GM12878 (cell line): ENCODE results near the gene BBS1. TPM values are rescaled to one million over a fixed set of nuclear protein-coding genes. Genes with fewer than 3 reads are reported as not detected.

Experiments
- ATAC-seq: fragments of 200-7000 bp; cut with Tn5 transposase; 3 replicates; pipeline ENCODE4 v1.9.1; 2020; ENCODE audit warnings: mild to moderate bottlenecking, moderate library complexity
- BruUV-seq: library from RNA; stranded (reverse); fragments of 400-500 nt; replicated peaks from 2 replicates; lab custom pipeline; 2021; lab: Mats Ljungman, UMichigan
- CTCF ChIA-PET: fragments of 300-600 bp; sonication (Branson Sonifier 250); formaldehyde crosslinking; extraction: SDS; loops from one replicate; lab custom pipeline; 2021; ENCODE audit warnings: inconsistent platforms; lab: Yijun Ruan, JAX
- POLR2A ChIA-PET: fragments of 350-600 bp; formaldehyde crosslinking; extraction: SDS; loops from one replicate; lab custom pipeline; 2021; ENCODE audit warnings: inconsistent platforms; lab: Charles Lee
- RAD21 ChIA-PET: fragments of 300-600 bp; sonication (Branson Sonifier 250); formaldehyde crosslinking; loops from one replicate; lab custom pipeline; 2023; ENCODE audit warnings: antibody characterized with exemption; ENCODE audit not compliant: unreplicated experiment; lab: Charles Lee
- SMC1A ChIA-PET: fragments of 300-600 bp; sonication (Branson Sonifier 250); formaldehyde crosslinking; loops from one replicate; lab custom pipeline; 2023; ENCODE audit not compliant: unreplicated experiment, uncharacterized antibody; lab: Charles Lee
- DNase-seq: peaks from one replicate; pipeline ENCODE4 v3.0.0-alpha.2; 2011; ENCODE audit warnings: low read depth, low spot score
- FAIRE-seq: peaks from 3 replicates; lab custom pipeline; 2011; peaks lifted over from hg19 to GRCh38; lab: Jason Lieb, UNC
- H2AFZ ChIP-seq: 2 replicates; pipeline ENCODE4 v1.6.0; 2011; ENCODE audit warnings: low read depth, low read length, control low read depth; ENCODE audit not compliant: control insufficient read depth
- H3K27ac ChIP-seq: 2 replicates; pipeline ENCODE4 v1.5.1; 2011; ENCODE audit warnings: control low read depth; ENCODE audit not compliant: control insufficient read depth, insufficient read depth
- H3K27me3 ChIP-seq, 2 experiments: replicated peaks in 1 of 2; 2 replicates each; pipeline versions ENCODE4 v1.6.0 to v1.6.1; 2011; ENCODE audit warnings: low read length in 1 of 2; ENCODE audit not compliant: control insufficient read depth in 2 of 2, insufficient read depth in 2 of 2
- H3K36me3 ChIP-seq, 2 experiments: 2 replicates each; pipeline ENCODE4 v1.5.1; 2011; ENCODE audit warnings: low read length in 1 of 2; ENCODE audit not compliant: control insufficient read depth in 2 of 2, insufficient read depth in 2 of 2
- H3K4me1 ChIP-seq: 2 replicates; pipeline ENCODE4 v1.6.1; 2011; ENCODE audit warnings: mild to moderate bottlenecking, low read length, moderate library complexity, mixed read lengths; ENCODE audit not compliant: control insufficient read depth, insufficient read depth
- H3K4me2 ChIP-seq: 2 replicates; pipeline ENCODE4 v1.6.0; 2011; ENCODE audit warnings: control low read depth; ENCODE audit not compliant: control insufficient read depth, insufficient read depth
- H3K4me3 ChIP-seq: fragments of 200-600 bp; sonication (generic); 2 replicates; pipeline ENCODE4 v1.5.1; 2016
- H3K79me2 ChIP-seq: 2 replicates; pipeline ENCODE4 v1.6.0; 2011; ENCODE audit warnings: low read length; ENCODE audit not compliant: control insufficient read depth, insufficient read depth
- H3K9ac ChIP-seq: 2 replicates; pipeline ENCODE4 v1.8.0; 2011; ENCODE audit warnings: low read length, control low read depth, mixed read lengths; ENCODE audit not compliant: control insufficient read depth, insufficient read depth
- H3K9me3 ChIP-seq: replicated peaks from 3 replicates; pipeline ENCODE4 v1.5.1; 2011; ENCODE audit warnings: mild to moderate bottlenecking, low read length; ENCODE audit not compliant: control insufficient read depth, insufficient read depth
- H4K20me1 ChIP-seq: 2 replicates; pipeline ENCODE4 v1.6.0; 2011; ENCODE audit not compliant: control insufficient read depth, insufficient read depth
- ATF3 ChIP-seq: IDR thresholded peaks from 2 replicates; pipeline ENCODE4 v1.6.1; 2011; ENCODE audit warnings: low read depth, mild to moderate bottlenecking, low read length, moderate library complexity, borderline replicate concordance; ENCODE audit errors: extremely low read depth
- E2F4 ChIP-seq: IDR thresholded peaks from 2 replicates; pipeline ENCODE4 v1.6.1; 2012; ENCODE audit warnings: low read depth, low read length, improper control_type of control experiment
- EED ChIP-seq: sonication (generic); IDR thresholded peaks from 2 replicates; pipeline ENCODE4 v1.6.1; 2016; ENCODE audit warnings: antibody characterized with exemption, low read depth
- EZH2 ChIP-seq: IDR thresholded peaks from 2 replicates; pipeline ENCODE4 v1.6.1; 2012; ENCODE audit warnings: low read depth, mild to moderate bottlenecking, control low read depth, inconsistent platforms, low read length, borderline replicate concordance; ENCODE audit not compliant: control insufficient read depth
- FOXK2 ChIP-seq: fragments of 450-650 bp; IDR thresholded peaks from 2 replicates; pipeline ENCODE4 v1.6.1; 2017; ENCODE audit warnings: mild to moderate bottlenecking, moderate library complexity
- GATAD2B ChIP-seq: fragments of 450-650 bp; conservative IDR thresholded peaks from 2 replicates; pipeline ENCODE4 v1.6.1; 2017; ENCODE audit warnings: low read depth, mild to moderate bottlenecking, moderate library complexity
- NFIC ChIP-seq: IDR thresholded peaks from 2 replicates; pipeline ENCODE4 v1.6.1; 2012; ENCODE audit warnings: low read depth, mild to moderate bottlenecking, inconsistent platforms, low read length, moderate library complexity
- RAD51 ChIP-seq: fragments of 450-650 bp; IDR thresholded peaks from 2 replicates; pipeline ENCODE4 v1.6.1; 2016; ENCODE audit warnings: moderate library complexity, mild to moderate bottlenecking, inconsistent platforms
- REST ChIP-seq: IDR thresholded peaks from 2 replicates; pipeline ENCODE4 v1.6.1; 2012; ENCODE audit warnings: mild to moderate bottlenecking, low read depth, low read length
- SRF ChIP-seq, 2 experiments: IDR thresholded peaks; 2 replicates each; pipeline ENCODE4 v1.6.1; 2011; ENCODE audit warnings: low read depth in 2 of 2, low read length in 2 of 2, mild to moderate bottlenecking in 1 of 2, moderate library complexity in 1 of 2
- SUZ12 ChIP-seq: fragments of 200-600 bp; sonication (generic); IDR thresholded peaks from one replicate; pipeline ENCODE4 v1.6.1; 2018; ENCODE audit warnings: antibody characterized with exemption, mild to moderate bottlenecking; ENCODE audit not compliant: unreplicated experiment
- TCF3 ChIP-seq: IDR thresholded peaks from 2 replicates; pipeline ENCODE4 v1.6.1; 2012; ENCODE audit warnings: low read depth, mild to moderate bottlenecking, low read length, borderline replicate concordance; ENCODE audit not compliant: insufficient read depth
- ZBTB4 ChIP-seq: fragments of 450-650 bp; formaldehyde crosslinking; IDR thresholded peaks from 2 replicates; pipeline ENCODE4 v1.4.0; 2022; ENCODE audit warnings: mild to moderate bottlenecking, moderate library complexity
- WGBS: methylation state at CpG from one replicate; pipeline ENCODE4 v1.1.6; 2016; ENCODE audit warnings: low lambda C conversion rate; ENCODE audit not compliant: insufficient replicate concordance, insufficient coverage; ENCODE audit errors: missing lambda C conversion rate; 5-methylcytosine and 5-hydroxymethylcytosine counted together
- in situ Hi-C: fragments of 300-500 bp; cut with MboI; formaldehyde crosslinking; loops from 9 replicates; pipeline ENCODE4 v1.14.3; 2018; ENCODE audit warnings: mixed read lengths
- intact Hi-C: fragments of 100-400 bp; cut with micrococcal nuclease; formaldehyde crosslinking; loops from one replicate; pipeline ENCODE4 v1.14.2; 2022; ENCODE audit not compliant: unreplicated experiment
- polyA plus RNA-seq, 11 experiments: library from polyadenylated mRNA; depleted of rRNA in 4 of 11; unstranded in 6 of 11; stranded (reverse) in 5 of 11; fragments of >200 nt; fragmentation: Nextera tagmentation in 4 of 11; fragmentation: Illumina TruSeq in 1 of 11; extraction: Ambion mirVana in 4 of 11; extraction: Trizol in 1 of 11; gene quantifications; 1 replicate in 1 of 11; 2 replicates in 10 of 11; pipeline versions ENCODE4 v1.2.1 to v1.2.3, GENCODE V29; 2011 to 2016; ENCODE audit warnings: inconsistent platforms in 2 of 11, missing spikeins in 2 of 11, low read depth in 1 of 11
- total RNA-seq, 4 experiments: library from RNA; depleted of rRNA in 3 of 4; stranded (reverse); fragments of >200 nt in 3 of 4; fragmentation: Illumina TruSeq in 1 of 4; extraction: Trizol in 1 of 4; gene quantifications; 2 replicates each; pipeline versions ENCODE4 v1.2.1 to v1.2.3, GENCODE V29; 2013 to 2021

BBS1 gene
- total and polyA plus RNA-seq, 10 of the 15 experiments (the other 5 are each of a cell fraction or from before 2014, with no cell fraction given), result 2.5 to 14.7 (median 8.7) TPM

GRCh38 chr11:66542362-66542761, 31.9 kb downstream of the BBS1 start:
- Histone ChIP-seq H3K4me3 (no peak overlapping the region), H3K27ac (no peak overlapping the region), H3K4me2 (no peak overlapping the region), H3K9ac (no peak overlapping the region), H3K4me1 (peaks cover 10% of the 10 kb centered on the region), H3K79me2 (peaks cover 2% of the 10 kb centered on the region), H3K36me3 (peaks cover 0 to 3% of the 10 kb centered on the region in 2 experiments; a peak in 1 of 4 replicates), H4K20me1 (no peaks in the 10 kb centered on the region), H3K27me3 (no peaks in the 10 kb centered on the region), H3K9me3 (no peaks in the 10 kb centered on the region), H2AFZ (no peak overlapping the region)
- FAIRE-seq (no peak), ATAC-seq (no peak), DNase-seq (no peak)
- POLR2A ChIA-PET, result interaction anchor here (0.6 kb wide), 1 partner anchor 26 kb away, joined by 3 read pairs; the partner anchor contains the start of gene CTSF
- intact Hi-C loops, result no loop called here
- CTCF ChIA-PET, result no interaction called here
- RAD21 ChIA-PET, result no interaction called here
- in situ Hi-C loops, result no loop called here
- SMC1A ChIA-PET, result interaction anchor here (5.6 kb wide), 1 partner anchor 136 kb away, joined by 37 read pairs; the partner anchor contains the start of gene RBM4B
- no TSS peak for BruUV-seq
- 96% methylated on average over 10 of the region's 10 CpGs for WGBS
- TF ChIP-seq RAD51 (no peak), EZH2 (no peak), EED (no peak), ZBTB4 (CRISPR knock-in tag) (no peak), FOXK2 (no peak), REST (no peak), GATAD2B (no peak), TCF3 (no peak), ATF3 (no peak), E2F4 (no peak), SUZ12 (no peak), NFIC (no peak), SRF (IDR thresholded peaks at IDR 0.05; ENCODE audit: low read depth in 2 of 2, low read length in 2 of 2) (no peak)
